Brain microvascular endothelial cell (primary cell): ENCODE results near the gene SNTA1.
"Not testable (repeated sequence)": the region's sequence is repeated elsewhere in the genome, so short reads cannot be mapped to it uniquely, and the experiment has no call there.

Experiments used
- DNase-seq: peaks from one replicate; pipeline ENCODE4 v3.0.0-alpha.2; 2020
- H3K27ac ChIP-seq: fragments of 250-450 bp; sonication (Bioruptor Pico); 2 replicates; pipeline ENCODE4 v1.5.1; 2020; ENCODE audit warnings: mild to moderate bottlenecking, moderate library complexity
- H3K27me3 ChIP-seq: fragments of 250-450 bp; sonication (Bioruptor Pico); replicated peaks from 2 replicates; pipeline ENCODE4 v1.5.1; 2020; ENCODE audit warnings: mild to moderate bottlenecking
- H3K36me3 ChIP-seq: fragments of 250-450 bp; sonication (Bioruptor Pico); replicated peaks from 2 replicates; pipeline ENCODE4 v1.5.1; 2020; ENCODE audit warnings: mild to moderate bottlenecking
- H3K4me3 ChIP-seq: 2 replicates; pipeline ENCODE4 v1.5.1; 2011; ENCODE audit warnings: low read depth, mild to moderate bottlenecking, control low read depth, low read length, moderate library complexity
- CTCF ChIP-seq: IDR thresholded peaks from 2 replicates; pipeline ENCODE4 v1.5.1; 2011; ENCODE audit warnings: low read depth, mild to moderate bottlenecking, moderate library complexity, low read length, control low read depth, inconsistent platforms; ENCODE audit errors: missing control alignments
- in situ Hi-C: cut with HindIII; loops from 2 replicates; pipeline ENCODE4 v1.10.0; 2017; ENCODE audit warnings: low sequenced_read_pairs, low pct_ligation_motif_present

SNTA1 gene

GRCh38 chr20:33459599-33459998 is 16.0 kb upstream of the SNTA1 start:
- no peak for DNase-seq
- Histone ChIP-seq H3K27ac (no peak overlapping the region), H3K36me3 (no peaks in the 10 kb centered on the region), H3K4me3 (no peak overlapping the region), H3K27me3 (no peaks in the 10 kb centered on the region)
- in situ Hi-C loops: no loop called here
- TF ChIP-seq CTCF: no peak

- H3K36me3 ChIP-seq, in situ Hi-C loops, H3K27ac ChIP-seq, H3K4me3 ChIP-seq, H3K27me3 ChIP-seq: not testable (repeated sequence)
- TF ChIP-seq CTCF: peak; percentile 99
- DNase-seq: peak; percentile 39
These were observed 13.5 kb upstream of the SNTA1 start for GRCh38 chr20:33456916-33457642.

- no peaks in the 10 kb centered on the region for H3K27me3 ChIP-seq
- in situ Hi-C loops: no loop called here
These were observed 7.3 kb upstream of the SNTA1 start for GRCh38 chr20:33450867-33451266.

GRCh38 chr20:33445881-33446625 is 2.5 kb upstream of the SNTA1 start:
- DNase-seq: no peak
- no peak overlapping the region for H3K4me3 ChIP-seq
- no peak for TF ChIP-seq CTCF
- in situ Hi-C loops: no loop called here
- H3K27me3 ChIP-seq: no peaks in the 10 kb centered on the region
- H3K27ac ChIP-seq: no peak overlapping the region
- H3K36me3 ChIP-seq: no peaks in the 10 kb centered on the region

More at GRCh38 chr20:33450867-33451266, 7.3 kb upstream of the SNTA1 start:
- TF ChIP-seq CTCF: no peak
- H3K36me3 ChIP-seq: no peaks in the 10 kb centered on the region
- DNase-seq: peak; percentile 69
- H3K4me3 ChIP-seq: no peak overlapping the region
- no peak overlapping the region for H3K27ac ChIP-seq

GRCh38 chr20:33444797-33445560 is 1.4 kb upstream of the SNTA1 start:
- DNase-seq: no peak
- Histone ChIP-seq H3K4me3 (no peak overlapping the region), H3K36me3 (no peaks in the 10 kb centered on the region), H3K27ac (no peak overlapping the region), H3K27me3 (no peaks in the 10 kb centered on the region)
- in situ Hi-C loops: no loop called here
- TF ChIP-seq CTCF: peak; percentile 44
